NB4 (cell line): ENCODE results near the gene BID.

Experiments used
- MYC ChIP-seq: IDR thresholded peaks from 2 replicates; pipeline ENCODE4 v1.6.1; 2011; ENCODE audit warnings: low read depth, low read length
- POLR2A ChIP-seq: IDR thresholded peaks from 2 replicates; pipeline ENCODE4 v1.6.1; 2011; ENCODE audit warnings: mild to moderate bottlenecking; ENCODE audit not compliant: insufficient read length; ENCODE audit errors: extremely low read depth
- TF ChIP-seq, protein P1 (sequence below): IDR thresholded peaks from one replicate; pipeline ENCODE4 v1.5.1; 2012; ENCODE audit warnings: low read depth, low read length

DNA sequence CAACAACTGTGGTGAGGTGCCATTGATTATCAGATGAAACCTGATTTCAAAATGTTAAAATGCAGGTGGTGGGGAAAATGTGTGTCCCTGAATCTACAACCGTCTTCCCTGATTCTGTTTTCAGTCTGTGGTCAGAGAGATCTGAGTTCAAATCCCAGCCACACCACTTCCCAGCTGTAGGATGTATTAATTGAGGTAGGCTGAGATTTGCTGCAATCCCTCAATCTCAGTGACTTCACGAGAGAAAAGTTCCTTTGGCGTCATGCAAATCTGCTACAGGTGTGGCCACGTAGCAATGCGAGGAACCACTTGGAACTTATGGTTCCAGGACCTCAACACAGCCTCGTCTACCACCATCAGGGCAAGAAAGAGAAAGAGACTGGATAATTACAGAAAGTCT lies 79.5 kb downstream of the BID start:
- TF ChIP-seq, protein P1, sequence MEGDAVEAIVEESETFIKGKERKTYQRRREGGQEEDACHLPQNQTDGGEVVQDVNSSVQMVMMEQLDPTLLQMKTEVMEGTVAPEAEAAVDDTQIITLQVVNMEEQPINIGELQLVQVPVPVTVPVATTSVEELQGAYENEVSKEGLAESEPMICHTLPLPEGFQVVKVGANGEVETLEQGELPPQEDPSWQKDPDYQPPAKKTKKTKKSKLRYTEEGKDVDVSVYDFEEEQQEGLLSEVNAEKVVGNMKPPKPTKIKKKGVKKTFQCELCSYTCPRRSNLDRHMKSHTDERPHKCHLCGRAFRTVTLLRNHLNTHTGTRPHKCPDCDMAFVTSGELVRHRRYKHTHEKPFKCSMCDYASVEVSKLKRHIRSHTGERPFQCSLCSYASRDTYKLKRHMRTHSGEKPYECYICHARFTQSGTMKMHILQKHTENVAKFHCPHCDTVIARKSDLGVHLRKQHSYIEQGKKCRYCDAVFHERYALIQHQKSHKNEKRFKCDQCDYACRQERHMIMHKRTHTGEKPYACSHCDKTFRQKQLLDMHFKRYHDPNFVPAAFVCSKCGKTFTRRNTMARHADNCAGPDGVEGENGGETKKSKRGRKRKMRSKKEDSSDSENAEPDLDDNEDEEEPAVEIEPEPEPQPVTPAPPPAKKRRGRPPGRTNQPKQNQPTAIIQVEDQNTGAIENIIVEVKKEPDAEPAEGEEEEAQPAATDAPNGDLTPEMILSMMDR = no peak
- TF ChIP-seq MYC = no peak
- no peak for TF ChIP-seq POLR2A
